Fibroblast of lung (primary cell): Measurements from ENCODE around the gene ADCY5.

Experiments used
- CTCF ChIP-seq, 2 donors: IDR thresholded peaks in 1 of 2; conservative IDR thresholded peaks in 1 of 2; 1 replicate in 1 of 2; 2 replicates in 1 of 2; pipeline ENCODE4 v1.5.1; 2011 to 2012; ENCODE audit warnings: low read length in 2 of 2, control low read depth in 1 of 2, inconsistent platforms in 1 of 2, low read depth in 1 of 2, mild to moderate bottlenecking in 1 of 2
- EZH2 ChIP-seq: IDR thresholded peaks from 2 replicates; pipeline ENCODE4 v1.5.1; 2012; ENCODE audit warnings: low read length, control low read depth, mild to moderate bottlenecking; ENCODE audit errors: missing control alignments

GRCh38 chr3:123409443-123410148, 39.3 kb downstream of the ADCY5 start:
- TF ChIP-seq EZH2 (no peak), CTCF (conservative IDR thresholded peaks at IDR 0.05 in 1 of 2, IDR thresholded peaks at IDR 0.05 in 1 of 2; ENCODE audit: low read depth in 1 of 2, low read length in 2 of 2) (no peak)
